GM19372 (cell line): ENCODE results near the gene TTC28.
"Not testable (repeated sequence)": the region's sequence is repeated elsewhere in the genome, so short reads cannot be mapped to it uniquely, and the experiment has no call there.

Experiments
- ATAC-seq: cut with Tn5 transposase; IDR thresholded peaks from one replicate; pipeline ENCODE4 v1.9.1; 2021; ENCODE audit warnings: mild to moderate bottlenecking, low read depth, moderate library complexity; ENCODE audit not compliant: unreplicated experiment

TTC28 gene

GRCh38 chr22:28505416-28506149 is 174.1 kb downstream of the TTC28 start:
- ATAC-seq: no peak

- ATAC-seq: no peak
Observed at GRCh38 chr22:28500006-28500405, 179.6 kb downstream of the TTC28 start.

- ATAC-seq: no peak
Observed at GRCh38 chr22:28498044-28498443, 181.6 kb downstream of the TTC28 start.

- ATAC-seq: no peak
Observed at GRCh38 chr22:28497188-28497587, 182.5 kb downstream of the TTC28 start.

GRCh38 chr22:28491289-28491688 is 188.4 kb downstream of the TTC28 start:
- ATAC-seq: not testable (repeated sequence)

- ATAC-seq: no peak
Observed at GRCh38 chr22:28488825-28489224, 190.8 kb downstream of the TTC28 start.

- no peak for ATAC-seq
Observed at GRCh38 chr22:28484662-28485061, 195.0 kb downstream of the TTC28 start.

GRCh38 chr22:28481725-28482124 is 197.9 kb downstream of the TTC28 start:
- ATAC-seq: no peak

GRCh38 chr22:28480000-28480715 is 199.5 kb downstream of the TTC28 start:
- no peak for ATAC-seq

- ATAC-seq: no peak
Observed at GRCh38 chr22:28478564-28478963, 201.1 kb downstream of the TTC28 start.

GRCh38 chr22:28477556-28477955 is 202.1 kb downstream of the TTC28 start:
- ATAC-seq: no peak

GRCh38 chr22:28474330-28474729 is 205.3 kb downstream of the TTC28 start:
- no peak for ATAC-seq

- no peak for ATAC-seq
Observed at GRCh38 chr22:28473258-28473657, 206.4 kb downstream of the TTC28 start.

- ATAC-seq: not testable (repeated sequence)
Observed at GRCh38 chr22:28467055-28467454, 212.6 kb downstream of the TTC28 start.

- no peak for ATAC-seq
Observed at GRCh38 chr22:28466399-28466798, 213.2 kb downstream of the TTC28 start.

GRCh38 chr22:28465841-28466240 is 213.8 kb downstream of the TTC28 start:
- ATAC-seq: no peak

- no peak for ATAC-seq
Observed at GRCh38 chr22:28464127-28464526, 215.5 kb downstream of the TTC28 start.

- not testable (repeated sequence) for ATAC-seq
Observed at GRCh38 chr22:28463408-28463807, 216.2 kb downstream of the TTC28 start.

- ATAC-seq: no peak
Observed at GRCh38 chr22:28462901-28463300, 216.7 kb downstream of the TTC28 start.

- no peak for ATAC-seq
Observed at GRCh38 chr22:28462041-28462440, 217.6 kb downstream of the TTC28 start.

GRCh38 chr22:28454431-28455064 is 225.1 kb downstream of the TTC28 start:
- no peak for ATAC-seq
